NCI-H446 (cell line): ENCODE data around the gene ERC2.

Experiments used
- DNase-seq, 2 experiments: peaks; one replicate each; lab custom pipeline; 2025; lab: John Stamatoyannopoulos, UW

ERC2 gene

GRCh38 chr3:55617385-55617784, 850.9 kb downstream of the ERC2 start:
- no peak for DNase-seq

- DNase-seq, result no peak
Observed at GRCh38 chr3:55616803-55617202, 851.5 kb downstream of the ERC2 start.

- DNase-seq, result no peak
Observed at GRCh38 chr3:55615694-55616295, 852.5 kb downstream of the ERC2 start.

DNA sequence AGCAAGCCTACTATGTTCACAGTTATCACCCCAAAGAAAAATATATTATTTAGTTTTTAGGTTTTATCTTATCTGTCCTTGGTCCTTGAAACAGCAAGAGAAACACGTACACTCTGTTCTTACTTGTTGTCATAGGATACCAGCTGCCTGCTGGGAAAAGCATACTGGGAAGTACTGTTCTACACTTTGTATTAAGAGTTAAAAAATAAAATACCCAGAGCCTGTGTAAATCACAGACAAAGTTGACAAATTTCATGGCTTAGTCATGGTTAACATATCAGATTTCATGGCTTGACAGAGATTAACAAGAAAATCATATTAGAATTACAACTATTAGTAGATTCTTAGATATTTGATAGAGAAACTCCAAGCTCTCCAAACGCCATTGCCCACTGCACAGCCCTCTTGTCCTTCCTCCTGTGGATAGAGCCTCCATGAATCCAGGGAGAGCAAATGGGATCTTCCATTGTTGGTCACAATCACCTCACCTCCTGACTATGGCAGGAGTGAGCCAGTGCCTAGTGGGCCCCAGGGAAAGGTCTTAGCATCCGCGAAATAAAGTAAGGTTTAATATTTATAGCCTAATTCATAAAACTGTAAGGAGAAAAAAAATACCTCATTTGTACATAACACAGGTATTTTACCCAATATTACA, 853.1 kb downstream of the ERC2 start:
- no peak for DNase-seq

DNA sequence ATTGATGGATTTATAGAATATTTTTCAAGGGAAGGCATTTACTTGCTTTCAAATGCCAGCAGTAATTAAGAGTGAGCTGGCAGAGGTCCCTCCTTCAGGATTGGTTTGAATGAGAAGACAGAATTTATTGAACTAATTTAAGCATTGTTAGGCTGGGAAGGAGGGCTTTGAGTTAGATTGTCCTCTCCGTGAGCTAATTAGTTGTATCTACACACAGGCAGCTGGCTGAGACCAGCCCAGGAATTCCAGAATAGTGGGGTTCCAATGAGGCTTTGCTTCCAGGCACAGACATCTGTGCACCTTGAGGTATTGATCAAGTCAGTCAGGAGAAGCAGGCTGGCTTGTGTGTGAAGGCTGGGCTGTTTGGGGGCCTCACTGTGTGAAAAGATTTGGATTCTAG, 857.1 kb downstream of the ERC2 start:
- DNase-seq, result no peak

GRCh38 chr3:55609230-55609827, 858.9 kb downstream of the ERC2 start:
- no peak for DNase-seq

- no peak for DNase-seq
Observed at GRCh38 chr3:55608301-55608937, 859.8 kb downstream of the ERC2 start.

DNA sequence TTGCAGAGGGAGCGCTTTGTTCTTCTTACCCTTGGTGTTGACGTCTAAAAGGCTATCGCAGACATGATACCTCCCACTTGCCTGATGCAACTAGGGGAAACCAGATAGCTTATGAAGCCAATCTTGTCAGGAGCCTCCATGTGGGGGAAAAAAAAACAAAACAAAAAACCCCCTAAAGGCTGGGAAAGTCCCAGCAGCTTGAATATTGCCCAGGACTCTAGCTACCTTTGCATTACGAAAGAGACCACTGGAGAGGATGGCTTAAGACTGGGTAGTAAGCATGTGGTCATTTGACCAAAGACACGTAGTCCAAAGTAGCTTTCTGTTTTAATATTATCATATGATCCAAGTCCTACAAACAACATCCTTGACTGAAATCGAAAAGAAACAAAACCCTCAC, 860.4 kb downstream of the ERC2 start:
- DNase-seq, result no peak

- DNase-seq, result no peak
Observed at GRCh38 chr3:55607175-55607574, 861.1 kb downstream of the ERC2 start.

DNA sequence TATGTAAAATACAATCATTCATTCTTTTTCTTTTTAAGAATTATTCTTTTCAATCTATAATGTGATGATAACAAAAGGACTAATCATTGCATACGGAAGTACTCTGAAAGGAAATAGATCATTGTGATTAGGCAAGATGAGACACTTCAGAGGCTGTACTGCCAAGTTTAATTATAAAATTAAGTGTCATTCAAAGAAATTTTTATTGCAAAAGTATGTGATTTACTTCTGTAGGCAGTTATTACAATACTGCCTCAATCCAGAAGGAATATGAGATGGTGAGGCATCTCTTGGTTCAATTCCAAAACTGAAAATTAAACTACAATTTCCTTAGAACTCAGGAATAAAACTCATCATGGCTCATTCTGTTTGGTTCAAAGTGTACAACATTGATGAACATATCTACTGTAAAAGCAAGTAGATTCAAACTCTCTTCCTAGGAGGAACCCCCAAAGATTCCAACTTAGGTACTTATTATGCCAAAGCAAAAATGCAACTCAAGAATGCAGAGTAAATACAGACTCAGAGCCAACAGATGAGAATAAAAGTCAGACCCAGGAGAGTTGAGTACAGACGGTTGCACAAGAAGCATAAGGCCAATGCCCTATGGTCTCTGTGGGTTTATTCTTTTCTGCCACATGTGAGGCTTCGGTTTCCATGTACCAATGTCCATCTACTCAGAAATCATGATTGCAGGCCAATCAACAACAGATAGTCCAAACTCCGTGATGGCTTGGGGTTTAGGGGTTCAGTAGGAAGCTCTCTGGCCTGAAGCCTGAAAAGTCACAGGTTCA, 862.6 kb downstream of the ERC2 start:
- no peak for DNase-seq

GRCh38 chr3:55604846-55605245, 863.4 kb downstream of the ERC2 start:
- DNase-seq, result no peak

- no peak for DNase-seq
Observed at GRCh38 chr3:55604402-55604801, 863.9 kb downstream of the ERC2 start.

- no peak for DNase-seq
Observed at GRCh38 chr3:55601366-55602080, 866.7 kb downstream of the ERC2 start.

GRCh38 chr3:55598224-55598623, 870.0 kb downstream of the ERC2 start:
- DNase-seq, result no peak

DNA sequence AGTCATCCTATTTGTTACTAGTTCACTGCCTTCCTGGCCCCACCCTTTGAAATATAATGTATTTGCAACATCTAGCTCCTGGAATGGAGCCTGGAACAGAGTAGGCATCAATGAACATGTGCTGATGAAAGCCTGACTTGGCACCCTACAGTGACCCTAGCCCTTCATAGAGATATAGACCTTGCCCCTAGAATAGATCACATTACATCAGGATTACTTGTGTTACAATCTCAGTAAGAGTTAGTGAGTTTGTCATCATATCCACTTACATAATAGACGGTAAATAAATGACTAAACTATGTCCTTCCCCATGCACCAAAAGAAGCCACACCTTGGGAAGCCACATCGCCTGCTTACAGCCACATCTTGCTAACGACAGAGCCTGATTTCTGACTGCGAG, 870.6 kb downstream of the ERC2 start:
- DNase-seq, result no peak

GRCh38 chr3:55596212-55596611, 872.1 kb downstream of the ERC2 start:
- no peak for DNase-seq

- no peak for DNase-seq
Observed at GRCh38 chr3:55595420-55595819, 872.8 kb downstream of the ERC2 start.

DNA sequence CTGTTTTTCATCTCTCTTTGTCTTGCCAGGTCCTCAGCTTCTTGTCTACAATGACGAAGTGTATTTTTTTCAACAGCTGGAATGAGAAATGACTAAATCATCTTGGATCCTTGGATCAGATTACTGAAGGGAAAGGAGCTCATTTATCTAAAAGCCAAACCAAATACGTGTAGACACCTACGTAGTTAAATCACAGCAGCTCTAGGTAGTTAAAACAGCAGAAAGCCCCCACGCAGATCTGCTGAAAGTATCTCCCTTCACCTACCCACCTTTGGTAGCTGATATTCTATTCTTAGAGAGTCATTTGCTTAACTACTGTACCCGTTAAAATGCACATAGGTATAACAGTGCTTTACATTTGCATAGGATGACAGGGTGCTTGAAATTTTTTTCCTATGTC, 875.7 kb downstream of the ERC2 start:
- DNase-seq, result no peak

GRCh38 chr3:55591888-55592287, 876.4 kb downstream of the ERC2 start:
- DNase-seq, result no peak

- no peak for DNase-seq
Observed at GRCh38 chr3:55588146-55588765, 880.0 kb downstream of the ERC2 start.

GRCh38 chr3:55585856-55586255, 882.4 kb downstream of the ERC2 start:
- DNase-seq, result no peak
